Measurements from ENCODE around the gene SPATS2L. TPM values are rescaled to one million over a fixed set of nuclear protein-coding genes. Genes with fewer than 3 reads are reported as not detected.

Gene SPATS2L
- total RNA-seq, 1 experiment from 2014 or later = 47.3 TPM

- H3K36me3 Mint-ChIP-seq (ENCODE audit: insufficient read depth in 1 of 3, low read depth in 3 of 3) = peaks cover 5 to 26% (median 20%) of the 10 kb centered on the region in 3 experiments; a peak in 6 of 7 replicates
- Histone ChIP-seq H4K5ac (ENCODE audit: insufficient read length, low read depth, low read length) (no peak overlapping the region), H3K79me1 (ENCODE audit: insufficient read depth, low read depth, low read length, poor library complexity, severe bottlenecking) (no peaks in the 10 kb centered on the region), H3K23ac (ENCODE audit: insufficient read length, low read depth, low read length) (no peak overlapping the region), H3K9ac (ENCODE audit: extremely low read depth, insufficient read length, low read length) (no peak overlapping the region), H2AK5ac (ENCODE audit: insufficient read length, low read length) (no peak overlapping the region), H4K8ac (replicated peaks; ENCODE audit: insufficient read length, low read depth, low read length) (no peak overlapping the region), H3K4me1 (ENCODE audit: insufficient read depth, low read length) (peaks cover 5% of the 10 kb centered on the region; the same call in 1 of the 2 replicates), H3K4me2 (ENCODE audit: insufficient read depth, insufficient read length, low read length) (no peak overlapping the region), H2BK120ac (ENCODE audit: low read depth, low read length, poor library complexity, severe bottlenecking) (no peak overlapping the region), H2BK5ac (ENCODE audit: insufficient read length, low read length) (no peak overlapping the region), H2BK15ac (ENCODE audit: low read depth, low read length) (no peak overlapping the region), H3T11ph (ENCODE audit: low read length) (no peak overlapping the region), H2AFZ (ENCODE audit: low read length) (no peak overlapping the region), H4K91ac (ENCODE audit: insufficient read length, low read depth, low read length) (no peak overlapping the region), H3K9me3 (ENCODE audit: control insufficient read depth, low read depth, low read length) (no peaks in the 10 kb centered on the region), H3K56ac (ENCODE audit: insufficient read length, low read depth, low read length) (no peak overlapping the region), H3K4ac (ENCODE audit: low read depth, low read length) (no peak overlapping the region), H3K79me2 (ENCODE audit: insufficient read depth, low read length) (peaks cover 55% of the 10 kb centered on the region), H2BK20ac (ENCODE audit: low read depth, low read length, poor library complexity, severe bottlenecking) (no peak overlapping the region), H3K14ac (ENCODE audit: insufficient read depth, low read length) (no peak overlapping the region), H3K27ac (ENCODE audit: insufficient read length, low read depth, low read length) (no peak overlapping the region), H4K20me1 (ENCODE audit: control insufficient read depth, insufficient read depth, insufficient read length) (no peaks in the 10 kb centered on the region), H3K23me2 (ENCODE audit: insufficient read length, low read depth, low read length, poor library complexity, severe bottlenecking) (no peaks in the 10 kb centered on the region), H3K27me3 (ENCODE audit: insufficient read depth, low read length) (no peaks in the 10 kb centered on the region), H3K18ac (ENCODE audit: insufficient read length, low read depth, low read length) (no peak overlapping the region), H2BK12ac (ENCODE audit: insufficient read length, low read depth, low read length) (no peak overlapping the region)
- TF ChIP-seq CTCF (conservative IDR thresholded peaks at IDR 0.05) = no peak
- H3K27me3 Mint-ChIP-seq (ENCODE audit: low read depth) = no peaks in the 10 kb centered on the region
- WGBS (ENCODE audit: extremely low coverage, insufficient read length, low lambda C conversion rate) = no CpG with 5 or more reads among the region's 2 CpGs
- H3K9me3 Mint-ChIP-seq = peaks cover 5% of the 10 kb centered on the region in 2 experiments; a peak in 2 of 5 replicates
- H3K27ac Mint-ChIP-seq = peak overlapping the region in 1 of 3 experiments; percentile 34; a peak in 2 of 7 replicates
- peaks cover 2 to 11% of the 10 kb centered on the region in 2 experiments for H3K4me1 Mint-ChIP-seq
- H3K4me3 Mint-ChIP-seq = no peak overlapping the region
- DNase-seq = no peak
These were observed 22.9 kb downstream of the SPATS2L start for GRCh38 chr2:200329384-200329783.
